GM19324 (cell line): Measurements from ENCODE around the gene MYH7B.

Source experiments
- ATAC-seq: cut with Tn5 transposase; IDR thresholded peaks from one replicate; pipeline ENCODE4 v1.9.1; 2021; ENCODE audit warnings: mild to moderate bottlenecking, moderate library complexity; ENCODE audit not compliant: unreplicated experiment, low FRiP score

Gene MYH7B

DNA sequence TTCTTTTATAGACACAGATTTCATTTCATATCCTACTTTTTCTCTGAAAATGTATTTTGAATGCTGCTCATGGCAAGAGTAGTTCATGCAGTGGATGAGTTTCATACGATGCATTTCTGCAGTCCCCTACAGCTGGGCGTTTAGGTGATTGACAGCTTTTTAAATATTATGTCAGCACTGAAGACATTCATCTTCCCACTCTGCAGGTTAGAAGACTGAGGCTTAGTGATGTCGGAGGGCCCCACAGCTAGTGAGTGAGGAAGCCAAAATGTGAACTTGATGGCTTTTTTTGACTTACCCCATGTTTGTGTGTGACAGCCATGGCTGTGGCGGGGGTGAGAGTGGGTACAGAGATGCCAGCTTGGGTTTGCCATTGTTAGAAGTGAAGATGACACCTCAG, 33.5 kb downstream of the MYH7B start:
- no peak for ATAC-seq

- no peak for ATAC-seq
These were observed 34.0 kb downstream of the MYH7B start for GRCh38 chr20:34989670-34990069.

DNA sequence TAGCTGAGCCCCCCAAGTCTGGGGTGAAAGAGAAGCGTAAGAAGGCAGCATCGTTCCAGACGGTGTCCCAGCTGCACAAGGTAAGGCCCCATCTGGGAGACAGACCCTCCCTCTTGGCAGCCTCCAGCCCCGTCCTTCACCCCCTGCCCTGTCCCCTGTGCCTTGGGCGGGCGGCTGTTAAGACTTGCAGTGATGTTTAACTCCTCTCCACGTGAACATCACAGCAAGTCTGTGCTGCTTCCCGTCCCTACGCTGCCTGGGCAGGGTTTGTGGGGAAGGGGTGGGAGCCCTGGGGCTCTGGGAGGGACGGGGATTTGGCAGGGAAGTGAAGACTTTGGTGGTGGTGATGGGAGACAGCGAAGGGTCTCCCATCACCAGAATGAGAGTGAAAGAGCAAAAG, 34.6 kb downstream of the MYH7B start:
- no peak for ATAC-seq

DNA sequence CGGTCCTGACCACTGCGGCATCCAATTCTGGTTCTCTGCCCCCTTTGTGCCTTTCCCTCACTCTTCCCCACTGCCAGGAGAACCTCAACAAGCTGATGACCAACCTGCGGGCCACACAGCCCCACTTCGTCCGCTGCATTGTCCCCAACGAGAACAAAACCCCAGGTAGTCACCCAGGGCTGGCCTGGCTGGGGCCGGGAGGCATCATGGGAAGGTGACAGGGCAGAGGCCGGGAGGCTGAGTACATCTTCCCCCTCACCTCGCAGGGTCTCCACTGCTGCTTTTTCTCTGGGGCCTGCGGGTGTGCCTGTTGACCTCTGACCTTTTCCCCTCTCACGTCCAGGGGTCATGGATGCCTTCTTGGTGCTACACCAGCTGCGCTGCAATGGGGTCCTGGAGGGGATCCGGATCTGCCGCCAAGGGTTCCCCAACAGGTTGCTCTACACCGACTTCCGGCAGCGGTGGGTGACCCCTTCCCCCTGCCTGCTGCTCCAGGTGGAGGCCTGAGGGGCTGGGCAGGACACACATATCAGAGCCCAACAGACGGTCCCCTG, 35.1 kb downstream of the MYH7B start:
- ATAC-seq: no peak

DNA sequence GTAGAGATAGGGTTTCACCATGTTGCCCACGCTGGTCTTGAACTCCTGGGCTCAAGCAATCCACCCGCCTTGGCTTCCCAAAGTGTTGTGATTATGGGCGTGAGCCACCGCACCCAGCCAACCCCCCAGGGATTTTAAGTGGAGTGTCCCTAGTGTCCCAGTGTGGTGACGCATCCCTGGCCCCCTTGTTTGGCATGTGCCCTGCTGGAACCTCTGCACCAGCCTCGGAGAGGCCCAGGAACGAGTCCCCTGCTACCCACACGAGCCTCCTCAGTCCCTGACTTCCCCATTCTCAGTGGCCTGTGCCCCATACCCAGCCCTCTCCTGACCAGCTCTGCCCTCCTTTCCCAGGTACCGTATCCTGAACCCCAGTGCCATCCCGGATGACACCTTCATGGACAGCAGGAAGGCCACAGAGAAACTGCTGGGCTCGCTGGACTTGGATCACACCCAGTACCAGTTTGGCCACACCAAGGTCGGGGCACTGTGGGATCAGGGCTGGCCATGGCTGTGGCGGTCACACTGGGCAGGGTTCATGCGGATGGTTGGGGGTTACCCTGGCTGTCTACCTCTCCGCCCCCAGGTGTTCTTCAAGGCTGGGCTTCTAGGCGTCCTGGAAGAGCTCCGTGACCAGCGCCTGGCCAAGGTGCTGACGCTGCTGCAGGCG, 37.2 kb downstream of the MYH7B start:
- no peak for ATAC-seq

DNA sequence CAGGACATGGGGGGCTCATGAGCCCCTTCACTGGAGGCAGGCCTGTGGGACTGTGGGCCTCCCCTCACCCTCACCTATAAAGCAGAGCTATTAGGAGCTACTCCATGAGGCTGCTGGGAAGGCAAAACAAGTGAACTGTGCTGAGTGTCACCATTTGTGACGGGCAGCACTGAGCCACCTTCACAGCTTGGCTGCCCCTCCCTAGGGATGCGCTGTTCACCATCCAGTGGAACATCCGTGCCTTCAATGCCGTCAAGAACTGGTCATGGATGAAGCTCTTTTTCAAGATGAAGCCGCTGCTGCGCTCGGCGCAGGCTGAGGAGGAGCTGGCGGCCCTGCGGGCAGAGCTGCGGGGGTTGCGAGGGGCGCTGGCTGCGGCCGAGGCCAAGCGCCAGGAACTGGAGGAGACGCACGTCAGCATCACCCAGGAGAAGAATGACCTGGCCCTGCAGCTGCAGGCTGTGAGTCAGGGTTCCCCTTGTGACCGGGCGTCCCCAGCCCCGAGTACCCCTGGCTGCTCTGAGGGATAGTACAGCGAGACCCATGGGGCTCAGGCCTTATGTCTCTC, 38.4 kb downstream of the MYH7B start:
- no peak for ATAC-seq

GRCh38 chr20:34994509-34995131, 39.0 kb downstream of the MYH7B start:
- no peak for ATAC-seq

- ATAC-seq: no peak
These were observed 39.5 kb downstream of the MYH7B start for GRCh38 chr20:34995192-34995591.

- ATAC-seq: no peak
These were observed 40.0 kb downstream of the MYH7B start for GRCh38 chr20:34995696-34996095.

GRCh38 chr20:34996243-34997028, 40.8 kb downstream of the MYH7B start:
- no peak for ATAC-seq

DNA sequence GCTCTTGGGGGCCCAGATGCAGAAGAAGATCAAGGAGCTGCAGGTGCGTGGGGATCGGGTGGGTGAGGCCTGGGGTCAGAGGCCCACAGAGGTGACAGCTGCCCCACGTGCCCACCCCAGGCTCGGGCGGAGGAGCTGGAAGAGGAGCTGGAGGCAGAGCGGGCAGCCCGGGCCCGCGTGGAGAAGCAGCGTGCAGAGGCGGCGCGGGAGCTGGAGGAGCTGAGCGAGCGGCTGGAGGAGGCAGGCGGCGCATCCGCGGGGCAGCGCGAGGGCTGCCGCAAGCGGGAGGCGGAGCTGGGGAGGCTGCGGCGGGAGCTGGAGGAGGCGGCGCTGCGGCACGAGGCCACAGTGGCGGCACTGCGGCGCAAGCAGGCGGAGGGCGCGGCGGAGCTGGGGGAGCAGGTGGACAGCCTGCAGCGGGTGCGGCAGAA, 41.5 kb downstream of the MYH7B start:
- ATAC-seq: no peak

- ATAC-seq: no peak
These were observed 42.1 kb downstream of the MYH7B start for GRCh38 chr20:34997774-34998173.

- ATAC-seq: no peak
These were observed 42.8 kb downstream of the MYH7B start for GRCh38 chr20:34998331-34998950.

- ATAC-seq: no peak
These were observed 43.4 kb downstream of the MYH7B start for GRCh38 chr20:34999021-34999451.

DNA sequence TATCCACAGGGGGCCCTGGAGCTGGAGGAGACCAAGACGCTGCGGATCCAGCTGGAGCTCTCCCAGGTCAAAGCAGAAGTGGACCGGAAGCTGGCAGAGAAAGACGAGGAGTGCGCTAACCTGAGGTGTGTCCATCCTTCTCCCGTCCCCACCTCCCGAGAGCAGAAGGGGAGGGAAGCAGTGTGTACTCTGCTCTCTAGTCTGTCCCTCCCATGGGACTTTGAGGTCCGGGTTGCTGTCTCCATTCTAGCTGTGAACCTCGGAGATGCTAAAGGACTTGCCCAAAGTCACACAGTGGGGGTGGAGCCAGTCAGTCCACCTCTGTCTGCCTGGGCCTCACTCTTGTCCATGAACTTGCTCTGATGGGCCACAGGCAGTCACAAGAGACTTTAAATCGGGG, 44.1 kb downstream of the MYH7B start:
- ATAC-seq: no peak

- no peak for ATAC-seq
These were observed 44.7 kb downstream of the MYH7B start for GRCh38 chr20:35000311-35000921.

GRCh38 chr20:35000922-35001595, 45.4 kb downstream of the MYH7B start:
- no peak for ATAC-seq

GRCh38 chr20:35001596-35002362, 46.1 kb downstream of the MYH7B start:
- ATAC-seq: no peak
